ENCODE data around the gene XIRP1. TPM values are rescaled to one million over a fixed set of nuclear protein-coding genes. Genes with fewer than 3 reads are reported as not detected.

The XIRP1 gene
- total RNA-seq, 2 experiments from 2014 or later: not detected

DNA sequence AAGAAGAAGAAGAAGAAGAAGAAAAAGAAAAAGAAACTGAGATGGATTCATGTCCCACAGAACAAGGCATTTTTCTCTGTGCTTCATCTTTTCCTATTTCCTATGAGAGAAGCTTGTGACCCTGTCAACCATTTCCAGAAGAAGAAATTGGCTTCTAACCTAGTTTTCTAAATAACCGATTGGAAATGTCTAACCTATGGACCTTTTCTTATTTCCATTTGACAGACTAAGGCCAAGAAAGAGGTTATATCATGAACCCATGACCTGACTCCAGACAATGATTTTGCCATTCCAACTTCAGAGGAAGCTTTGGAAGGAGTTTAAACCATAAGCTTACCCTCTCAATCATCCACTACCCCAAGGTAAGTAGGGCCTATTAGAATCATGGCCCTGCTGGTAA lies 22.7 kb downstream of the XIRP1 start:
- no peaks in the 10 kb centered on the region for H3K9me3 ChIP-seq (ENCODE audit: low read length)
- H3K4me1 ChIP-seq (ENCODE audit: insufficient read depth, low read length, poor library complexity, severe bottlenecking): no peaks in the 10 kb centered on the region
- no peak overlapping the region for H3K4me3 ChIP-seq (ENCODE audit: low read depth, low read length, poor library complexity, severe bottlenecking)
- H4K20me1 ChIP-seq (ENCODE audit: insufficient read depth, low read length): no peaks in the 10 kb centered on the region
- H2AFZ ChIP-seq (ENCODE audit: low read length): no peak overlapping the region
- H3K79me2 ChIP-seq (ENCODE audit: insufficient read depth, low read depth, low read length): no peaks in the 10 kb centered on the region
- no peak overlapping the region for H3K27ac ChIP-seq (ENCODE audit: low read depth, low read length, poor library complexity, severe bottlenecking)
- DNase-seq (ENCODE audit: low spot score): no peak
- POLR2A ChIA-PET: interaction anchor here (0.6 to 1.8 kb wide), 6 partner anchors 8 to 162 kb away, joined by 3 to 10 read pairs (median 6); no protein-coding TSS in a partner anchor
- no peaks in the 10 kb centered on the region for H3K9me2 ChIP-seq (ENCODE audit: insufficient read depth, low read length)
- TF ChIP-seq EZH2phosphoT487 (IDR thresholded peaks at IDR 0.05; ENCODE audit: borderline replicate concordance, low read depth, low read length): no peak
- TF ChIP-seq, protein P1, sequence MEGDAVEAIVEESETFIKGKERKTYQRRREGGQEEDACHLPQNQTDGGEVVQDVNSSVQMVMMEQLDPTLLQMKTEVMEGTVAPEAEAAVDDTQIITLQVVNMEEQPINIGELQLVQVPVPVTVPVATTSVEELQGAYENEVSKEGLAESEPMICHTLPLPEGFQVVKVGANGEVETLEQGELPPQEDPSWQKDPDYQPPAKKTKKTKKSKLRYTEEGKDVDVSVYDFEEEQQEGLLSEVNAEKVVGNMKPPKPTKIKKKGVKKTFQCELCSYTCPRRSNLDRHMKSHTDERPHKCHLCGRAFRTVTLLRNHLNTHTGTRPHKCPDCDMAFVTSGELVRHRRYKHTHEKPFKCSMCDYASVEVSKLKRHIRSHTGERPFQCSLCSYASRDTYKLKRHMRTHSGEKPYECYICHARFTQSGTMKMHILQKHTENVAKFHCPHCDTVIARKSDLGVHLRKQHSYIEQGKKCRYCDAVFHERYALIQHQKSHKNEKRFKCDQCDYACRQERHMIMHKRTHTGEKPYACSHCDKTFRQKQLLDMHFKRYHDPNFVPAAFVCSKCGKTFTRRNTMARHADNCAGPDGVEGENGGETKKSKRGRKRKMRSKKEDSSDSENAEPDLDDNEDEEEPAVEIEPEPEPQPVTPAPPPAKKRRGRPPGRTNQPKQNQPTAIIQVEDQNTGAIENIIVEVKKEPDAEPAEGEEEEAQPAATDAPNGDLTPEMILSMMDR (conservative IDR thresholded peaks at IDR 0.05; ENCODE audit: low read length): no peak
- intact Hi-C loops (cut with micrococcal nuclease; ENCODE audit: unreplicated experiment): no loop called here
- BruUV-seq (replicated peaks): no TSS peak
- CTCF ChIA-PET (ENCODE audit: unreplicated experiment): no interaction called here
- H3K4me2 ChIP-seq (ENCODE audit: low read length): no peak overlapping the region
- no peaks in the 10 kb centered on the region for H3K36me3 ChIP-seq (ENCODE audit: insufficient read depth, low read length)

DNA sequence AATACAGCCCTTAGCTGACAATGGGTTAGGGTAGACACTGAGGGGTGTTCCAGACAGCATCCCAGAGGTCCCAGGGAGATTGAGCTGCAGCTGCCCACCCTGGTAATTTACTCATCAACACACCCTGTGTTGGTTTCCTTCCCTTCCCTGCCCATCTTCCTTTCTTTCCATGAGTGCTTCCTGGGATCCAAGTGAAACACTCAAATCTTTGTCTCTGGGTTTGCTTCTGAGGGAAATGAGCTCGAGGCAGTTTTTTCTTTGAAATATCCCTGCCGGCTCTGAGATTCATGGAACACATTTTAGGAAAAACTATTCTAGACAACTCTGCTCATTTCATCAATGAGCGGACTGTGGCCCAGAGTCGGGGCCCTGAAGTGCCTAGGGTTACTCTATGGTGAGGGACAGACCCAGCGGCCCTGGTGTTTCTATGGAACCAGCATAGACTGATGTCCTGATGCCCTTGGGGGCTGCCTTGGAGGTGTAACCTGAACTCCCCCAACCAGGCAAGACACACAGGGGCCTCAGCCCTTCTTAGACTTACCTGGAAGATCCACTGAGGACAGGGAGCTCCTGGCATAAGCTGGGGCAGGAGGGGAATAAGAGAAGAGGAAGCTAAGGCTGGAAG lies 24.1 kb downstream of the XIRP1 start:
- DNase-seq (ENCODE audit: low spot score): no peak
- Histone ChIP-seq H3K36me3 (ENCODE audit: insufficient read depth, low read length) (no peaks in the 10 kb centered on the region), H3K4me1 (ENCODE audit: insufficient read depth, low read length, poor library complexity, severe bottlenecking) (no peaks in the 10 kb centered on the region), H4K20me1 (ENCODE audit: insufficient read depth, low read length) (no peaks in the 10 kb centered on the region), H3K4me3 (ENCODE audit: low read depth, low read length, poor library complexity, severe bottlenecking) (no peak overlapping the region), H3K9me2 (ENCODE audit: insufficient read depth, low read length) (no peaks in the 10 kb centered on the region), H3K79me2 (ENCODE audit: insufficient read depth, low read depth, low read length) (no peaks in the 10 kb centered on the region), H2AFZ (ENCODE audit: low read length) (no peak overlapping the region), H3K9me3 (ENCODE audit: low read length) (no peaks in the 10 kb centered on the region), H3K27ac (ENCODE audit: low read depth, low read length, poor library complexity, severe bottlenecking) (no peak overlapping the region), H3K4me2 (ENCODE audit: low read length) (no peak overlapping the region)
- POLR2A ChIA-PET: interaction anchor here (0.5 to 1.8 kb wide), 3 partner anchors 10 to 442 kb away, joined by 3 to 5 read pairs (median 3); no protein-coding TSS in a partner anchor
- CTCF ChIA-PET (ENCODE audit: unreplicated experiment): no interaction called here
- BruUV-seq (replicated peaks): no TSS peak
- intact Hi-C loops (cut with micrococcal nuclease; ENCODE audit: unreplicated experiment): no loop called here
- TF ChIP-seq, protein P1 (conservative IDR thresholded peaks at IDR 0.05; ENCODE audit: low read length): no peak
- no peak for TF ChIP-seq EZH2phosphoT487 (IDR thresholded peaks at IDR 0.05; ENCODE audit: borderline replicate concordance, low read depth, low read length)

DNA sequence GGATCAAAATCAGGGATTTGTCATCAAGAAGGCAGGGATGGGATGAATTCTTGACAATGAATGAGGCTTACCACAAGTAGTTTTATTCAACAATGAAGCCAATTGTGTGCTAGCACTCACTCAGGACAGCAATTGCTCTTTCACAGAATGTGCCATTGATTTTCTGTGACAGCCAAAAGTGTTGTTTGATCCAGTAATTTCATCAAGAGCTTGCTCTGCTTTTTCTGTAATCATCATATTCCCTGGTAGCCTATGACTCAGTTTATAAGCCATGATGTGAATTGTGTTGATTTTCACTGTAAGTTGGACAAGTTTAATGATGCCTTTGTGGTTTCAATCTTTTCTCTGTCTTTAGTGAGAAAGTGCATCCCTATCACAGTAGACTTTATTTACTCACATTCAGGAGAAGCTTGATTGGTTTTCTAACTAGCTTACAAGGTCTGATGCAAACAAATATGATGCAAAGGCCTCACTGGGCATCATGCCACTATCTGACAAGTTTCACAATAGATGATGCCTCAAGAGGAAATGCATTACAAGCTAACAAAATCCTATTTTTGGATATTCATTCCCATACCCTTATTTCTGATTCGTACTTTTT lies 25.4 kb downstream of the XIRP1 start:
- POLR2A ChIA-PET: interaction anchor here (1.3 kb wide), 1 partner anchor 10 kb away, joined by 5 read pairs; no protein-coding TSS in a partner anchor

More for the DNA sequence above, 25.4 kb downstream of the XIRP1 start:
- DNase-seq (ENCODE audit: low spot score): no peak
- intact Hi-C loops (cut with micrococcal nuclease; ENCODE audit: unreplicated experiment): no loop called here
- H3K9me3 ChIP-seq (ENCODE audit: low read length): no peaks in the 10 kb centered on the region
- no peak overlapping the region for H3K27ac ChIP-seq (ENCODE audit: low read depth, low read length, poor library complexity, severe bottlenecking)
- no peaks in the 10 kb centered on the region for H4K20me1 ChIP-seq (ENCODE audit: insufficient read depth, low read length)
- no peak overlapping the region for H3K4me2 ChIP-seq (ENCODE audit: low read length)
- no peak overlapping the region for H2AFZ ChIP-seq (ENCODE audit: low read length)
- no peak for TF ChIP-seq EZH2phosphoT487 (IDR thresholded peaks at IDR 0.05; ENCODE audit: borderline replicate concordance, low read depth, low read length)
- TF ChIP-seq, protein P1 (conservative IDR thresholded peaks at IDR 0.05; ENCODE audit: low read length): no peak
- no peaks in the 10 kb centered on the region for H3K4me1 ChIP-seq (ENCODE audit: insufficient read depth, low read length, poor library complexity, severe bottlenecking)
- H3K79me2 ChIP-seq (ENCODE audit: insufficient read depth, low read depth, low read length): no peaks in the 10 kb centered on the region
- no TSS peak for BruUV-seq (replicated peaks)
- CTCF ChIA-PET (ENCODE audit: unreplicated experiment): interaction anchor here (0.6 kb wide), 1 partner anchor 80 kb away, joined by 3 read pairs; no protein-coding TSS in a partner anchor
- H3K9me2 ChIP-seq (ENCODE audit: insufficient read depth, low read length): no peaks in the 10 kb centered on the region
- no peaks in the 10 kb centered on the region for H3K36me3 ChIP-seq (ENCODE audit: insufficient read depth, low read length)
- no peak overlapping the region for H3K4me3 ChIP-seq (ENCODE audit: low read depth, low read length, poor library complexity, severe bottlenecking)
